ENCODE data around the gene MRPL47. TPM values are rescaled to one million over a fixed set of nuclear protein-coding genes. Genes with fewer than 3 reads are reported as not detected.

MRPL47 gene
- total RNA-seq (26.2 and 27.6 TPM in 2 replicates), polyA plus RNA-seq (60.0 and 62.4 TPM in 2 replicates), polyA minus RNA-seq (ENCODE audit: low replicate concordance) (0.90 and 1.9 TPM in 2 replicates)
- 50.1 and 53.1 TPM in 2 replicates for polyA plus RNA-seq (2012)

- Histone ChIP-seq H3K27me3 (ENCODE audit: control insufficient read depth, insufficient read depth, low read length) (no peaks in the 10 kb centered on the region), H3K4me2 (ENCODE audit: extremely low read depth, insufficient read depth, low read length) (peak within 1 kb of the TSS; percentile 94), H2AFZ (ENCODE audit: low read length) (peak within 1 kb of the TSS; percentile 92), H3K4me1 (ENCODE audit: control insufficient read depth, extremely low read depth, insufficient read depth, low read length) (no peaks in the 10 kb centered on the region), H4K20me1 (ENCODE audit: control insufficient read depth, extremely low read depth, insufficient read depth, low read length) (no peaks in the 10 kb centered on the region), H3K9me3 (ENCODE audit: control insufficient read depth, insufficient read depth, low read depth, low read length) (no peaks in the 10 kb centered on the region), H3K36me3 (ENCODE audit: control insufficient read depth, insufficient read depth, low read length) (peaks cover 2% of the 10 kb centered on the region), H3K4me3 (replicated peaks in 1 of 4; ENCODE audit: control extremely low read depth in 1 of 4, insufficient read depth in 1 of 4, low read depth in 3 of 4, low read length in 4 of 4) (peak within 1 kb of the TSS; percentile 95 to 99 (median 98)), H3K9ac (ENCODE audit: insufficient read depth, low read length) (peak within 1 kb of the TSS; percentile 97), H3K79me2 (ENCODE audit: control insufficient read depth, insufficient read depth, low read length) (peaks cover 45% of the 10 kb centered on the region), H3K27ac (ENCODE audit: insufficient read depth, low read length) (peak within 1 kb of the TSS; percentile 99)
- no peak for TF ChIP-seq EZH2 (IDR thresholded peaks at IDR 0.05; ENCODE audit: low read length, missing control alignments)
- no peak for TF ChIP-seq CTCF (conservative IDR thresholded peaks at IDR 0.05 in 1 of 2, IDR thresholded peaks at IDR 0.05 in 1 of 2; ENCODE audit: low read depth in 1 of 2, low read length in 2 of 2)
- DNase-seq (ENCODE audit: low read depth in 2 of 2) = peak; percentile 96 to 98
Observed at GRCh38 chr3:179604321-179605078, at the start of gene MRPL47, which contains the start of gene NDUFB5. Gene MRPL47 (minus strand): TSS chr3:179604638. CDS start chr3:179604624, 14 bp downstream. Gene NDUFB5 (plus strand): TSS chr3:179604794. CDS start chr3:179604816, 22 bp downstream.

- Histone ChIP-seq H4K20me1 (ENCODE audit: control insufficient read depth, extremely low read depth, insufficient read depth, low read length) (no peaks in the 10 kb centered on the region), H3K9ac (ENCODE audit: insufficient read depth, low read length) (peak overlapping the region; percentile 94), H3K79me2 (ENCODE audit: control insufficient read depth, insufficient read depth, low read length) (peaks cover 38% of the 10 kb centered on the region), H3K4me2 (ENCODE audit: extremely low read depth, insufficient read depth, low read length) (peak overlapping the region; percentile 83), H3K27me3 (ENCODE audit: control insufficient read depth, insufficient read depth, low read length) (no peaks in the 10 kb centered on the region), H3K36me3 (ENCODE audit: control insufficient read depth, insufficient read depth, low read length) (no peaks in the 10 kb centered on the region), H2AFZ (ENCODE audit: low read length) (peak overlapping the region; percentile 92), H3K27ac (ENCODE audit: insufficient read depth, low read length) (peak overlapping the region; percentile 88), H3K9me3 (ENCODE audit: control insufficient read depth, insufficient read depth, low read depth, low read length) (no peaks in the 10 kb centered on the region), H3K4me1 (ENCODE audit: control insufficient read depth, extremely low read depth, insufficient read depth, low read length) (peaks cover 2% of the 10 kb centered on the region), H3K4me3 (replicated peaks in 1 of 4; ENCODE audit: control extremely low read depth in 1 of 4, insufficient read depth in 1 of 4, low read depth in 3 of 4, low read length in 4 of 4) (peak overlapping the region; percentile 86 to 95 (median 92))
- peak; percentile 83 for DNase-seq (ENCODE audit: low read depth in 2 of 2)
- peak in 1 of 2 donors; percentile 13 for TF ChIP-seq CTCF (conservative IDR thresholded peaks at IDR 0.05 in 1 of 2, IDR thresholded peaks at IDR 0.05 in 1 of 2; ENCODE audit: low read depth in 1 of 2, low read length in 2 of 2)
- TF ChIP-seq EZH2 (IDR thresholded peaks at IDR 0.05; ENCODE audit: low read length, missing control alignments) = no peak
Observed at GRCh38 chr3:179653096-179653797, 48.8 kb upstream of the MRPL47 start.
